Neural cell (in vitro differentiated cells): ENCODE measurements around the gene PDE1C. TPM values are rescaled to one million over a fixed set of nuclear protein-coding genes. Genes with fewer than 3 reads are reported as not detected.

Source experiments
- H2AFZ ChIP-seq: fragments of 200-600, 300-800 bp; sonication (generic), shearing (Covaris generic); 2 replicates; pipeline ENCODE4 v1.6.0; 2014; ENCODE audit warnings: low read depth, mild to moderate bottlenecking, antibody characterized with exemption, low read length, moderate library complexity
- H3F3A ChIP-seq: fragments of 200-600 bp; shearing (Covaris generic); 2 replicates; pipeline ENCODE4 v1.6.1; 2016; ENCODE audit warnings: mild to moderate bottlenecking, moderate library complexity, mixed read lengths, antibody characterized with exemption, low read length; ENCODE audit not compliant: insufficient read depth, poor library complexity, severe bottlenecking
- H3K27ac ChIP-seq: fragments of 200-600, 300-800 bp; sonication (generic), shearing (Covaris generic); 2 replicates; pipeline ENCODE4 v1.5.1; 2014; ENCODE audit warnings: mild to moderate bottlenecking, low read length, moderate library complexity
- H3K27me3 ChIP-seq: fragments of 300-800, 200-600 bp; sonication (generic), shearing (Covaris generic); 2 replicates; pipeline ENCODE4 v1.6.0; 2014; ENCODE audit warnings: mild to moderate bottlenecking, low read depth, low read length, moderate library complexity; ENCODE audit not compliant: insufficient read depth
- H3K36me3 ChIP-seq: fragments of 300-800, 200-600 bp; sonication (generic), shearing (Covaris generic); 2 replicates; pipeline ENCODE4 v1.5.1; 2014; ENCODE audit warnings: mild to moderate bottlenecking, antibody characterized with exemption, low read length, moderate library complexity; ENCODE audit not compliant: insufficient read depth
- H3K4me2 ChIP-seq: fragments of 300-800, 200-600 bp; sonication (generic), shearing (Covaris generic); 2 replicates; pipeline ENCODE4 v1.6.0; 2014; ENCODE audit warnings: mild to moderate bottlenecking, low read length
- H3K4me3 ChIP-seq: fragments of 300-800, 200-600 bp; sonication (generic), shearing (Covaris generic); 2 replicates; pipeline ENCODE4 v1.5.1; 2014; ENCODE audit warnings: mild to moderate bottlenecking, low read length, moderate library complexity
- H3K79me2 ChIP-seq: fragments of 200-600 bp; shearing (Covaris generic); replicated peaks from 2 replicates; pipeline ENCODE4 v1.6.0; 2014; ENCODE audit warnings: mild to moderate bottlenecking, low read length, moderate library complexity; ENCODE audit not compliant: insufficient read depth
- H3K9ac ChIP-seq: fragments of 300-800, 200-600 bp; sonication (generic), shearing (Covaris generic); 2 replicates; pipeline ENCODE4 v1.6.1; 2016; ENCODE audit warnings: mild to moderate bottlenecking, low read length, mixed read lengths
- H3K9me2 ChIP-seq: fragments of 200-600 bp; shearing (Covaris generic); 2 replicates; pipeline ENCODE4 v1.6.1; 2016; ENCODE audit warnings: mild to moderate bottlenecking, low read length, mixed read lengths; ENCODE audit not compliant: insufficient read depth
- H3K9me3 ChIP-seq: fragments of 200-600, 300-800 bp; sonication (generic), shearing (Covaris generic); 2 replicates; pipeline ENCODE4 v1.6.1; 2016; ENCODE audit warnings: mild to moderate bottlenecking, mixed run types, low read length, moderate library complexity, mixed read lengths
- H4K20me1 ChIP-seq: fragments of 200-600 bp; shearing (Covaris generic); 2 replicates; pipeline ENCODE4 v1.6.1; 2016; ENCODE audit warnings: mild to moderate bottlenecking, mixed run types; ENCODE audit not compliant: insufficient read depth
- EP300 ChIP-seq: fragments of 450-650 bp; conservative IDR thresholded peaks from 2 replicates; pipeline ENCODE4 v1.6.1; 2014; ENCODE audit warnings: antibody characterized with exemption, mild to moderate bottlenecking, moderate library complexity; ENCODE audit not compliant: poor library complexity, severe bottlenecking
- EZH2 ChIP-seq: fragments of 200-600, 300-800 bp; shearing (Covaris generic), sonication (generic); IDR thresholded peaks from 2 replicates; pipeline ENCODE4 v1.6.1; 2014; ENCODE audit warnings: antibody characterized with exemption, low read length, borderline replicate concordance, mild to moderate bottlenecking; ENCODE audit not compliant: insufficient read depth, poor library complexity, severe bottlenecking
- MXI1 ChIP-seq: fragments of 450-650 bp; conservative IDR thresholded peaks from 2 replicates; pipeline ENCODE4 v1.6.1; 2014; ENCODE audit warnings: antibody characterized with exemption, mild to moderate bottlenecking; ENCODE audit not compliant: poor library complexity, severe bottlenecking
- POLR2AphosphoS5 ChIP-seq: IDR thresholded peaks from 2 replicates; pipeline ENCODE4 v1.6.1; 2012
- RAD21 ChIP-seq: fragments of 450-650 bp; conservative IDR thresholded peaks from 2 replicates; pipeline ENCODE4 v1.6.1; 2014; ENCODE audit warnings: antibody characterized with exemption, mild to moderate bottlenecking, moderate library complexity
- SMC3 ChIP-seq: fragments of 450-650 bp; conservative IDR thresholded peaks from 2 replicates; pipeline ENCODE4 v1.6.1; 2014; ENCODE audit warnings: antibody characterized with exemption, mild to moderate bottlenecking, moderate library complexity; ENCODE audit not compliant: poor library complexity
- TAF1 ChIP-seq: IDR thresholded peaks from 2 replicates; pipeline ENCODE4 v1.6.1; 2012; ENCODE audit warnings: low read depth
- polyA plus RNA-seq: library from polyadenylated mRNA; depleted of rRNA; stranded (reverse); fragments of >200 nt; gene quantifications from 2 replicates; pipeline ENCODE4 v1.2.3, GENCODE V29; 2014
- TF ChIP-seq, protein P1 (sequence below): IDR thresholded peaks from 2 replicates; pipeline ENCODE4 v1.6.1; 2012; ENCODE audit warnings: borderline replicate concordance
- TF ChIP-seq, protein P2 (sequence below): fragments of 450-650 bp; IDR thresholded peaks from 2 replicates; pipeline ENCODE4 v1.5.1; 2014; ENCODE audit warnings: antibody characterized with exemption, mild to moderate bottlenecking, moderate library complexity; ENCODE audit not compliant: poor library complexity, severe bottlenecking

The PDE1C gene
- polyA plus RNA-seq, 1 donor from 2014 or later, result 6.6 TPM

DNA sequence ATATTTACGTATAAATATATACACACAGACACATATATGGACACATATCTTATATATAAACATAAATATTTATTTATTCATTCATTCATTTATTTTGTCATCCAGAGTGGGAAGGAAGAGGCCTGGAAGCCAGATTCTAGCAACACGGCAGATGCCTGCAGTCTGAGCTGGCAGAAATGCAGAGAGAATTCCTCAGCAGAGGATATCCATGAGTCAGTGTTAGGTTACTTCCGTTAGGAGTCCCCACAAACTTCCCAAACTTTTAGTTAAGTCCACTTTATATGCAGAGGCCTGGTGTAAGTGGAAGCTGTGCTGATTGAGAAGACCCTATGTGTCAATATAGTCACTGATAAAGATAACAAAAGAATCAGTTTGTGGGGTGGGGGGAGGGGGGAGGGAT, 293.6 kb downstream of the PDE1C start:
- Histone ChIP-seq H3K4me3 (no peak overlapping the region), H3K27me3 (no peaks in the 10 kb centered on the region), H3K4me2 (no peak overlapping the region), H3K27ac (no peak overlapping the region), H3K9me3 (no peaks in the 10 kb centered on the region), H2AFZ (no peak overlapping the region), H3K36me3 (no peaks in the 10 kb centered on the region), H3K9ac (no peak overlapping the region), H3K79me2 (no peaks in the 10 kb centered on the region), H3K9me2 (no peaks in the 10 kb centered on the region), H3F3A (no peaks in the 10 kb centered on the region), H4K20me1 (no peaks in the 10 kb centered on the region)
- TF ChIP-seq POLR2AphosphoS5 (no peak), RAD21 (no peak), MXI1 (no peak), EP300 (no peak)

DNA sequence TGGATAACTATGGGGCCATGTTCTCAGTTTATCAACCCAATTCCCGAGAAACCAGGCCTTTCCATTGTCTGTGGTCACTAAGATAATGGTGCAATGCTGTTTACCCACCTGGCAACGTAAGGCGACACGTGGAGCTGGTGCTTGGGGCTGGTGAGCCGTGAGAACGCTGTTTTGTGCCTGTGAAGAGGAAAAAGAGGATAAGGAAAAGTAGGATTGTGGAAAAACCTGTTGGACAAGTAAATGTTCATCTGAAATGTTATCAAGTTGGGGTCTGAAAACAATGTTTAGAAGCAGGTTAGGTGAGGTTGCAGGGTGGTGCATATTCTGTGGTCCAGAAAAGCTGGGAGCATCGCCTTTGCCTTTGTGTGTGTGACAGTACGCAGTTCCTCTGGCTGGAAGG, 294.7 kb downstream of the PDE1C start:
- H3K9me2 ChIP-seq, result no peaks in the 10 kb centered on the region
- H3K27ac ChIP-seq, result no peak overlapping the region
- no peaks in the 10 kb centered on the region for H3K36me3 ChIP-seq
- H3K79me2 ChIP-seq, result no peaks in the 10 kb centered on the region
- no peak overlapping the region for H3K9ac ChIP-seq
- H3F3A ChIP-seq, result no peaks in the 10 kb centered on the region
- no peak overlapping the region for H3K4me2 ChIP-seq
- no peaks in the 10 kb centered on the region for H3K27me3 ChIP-seq
- no peak overlapping the region for H3K4me3 ChIP-seq
- no peaks in the 10 kb centered on the region for H3K9me3 ChIP-seq
- TF ChIP-seq TAF1 (no peak), SMC3 (no peak), EP300 (no peak), EZH2 (no peak), RAD21 (no peak), MXI1 (no peak), POLR2AphosphoS5 (no peak)
- TF ChIP-seq, protein P1, sequence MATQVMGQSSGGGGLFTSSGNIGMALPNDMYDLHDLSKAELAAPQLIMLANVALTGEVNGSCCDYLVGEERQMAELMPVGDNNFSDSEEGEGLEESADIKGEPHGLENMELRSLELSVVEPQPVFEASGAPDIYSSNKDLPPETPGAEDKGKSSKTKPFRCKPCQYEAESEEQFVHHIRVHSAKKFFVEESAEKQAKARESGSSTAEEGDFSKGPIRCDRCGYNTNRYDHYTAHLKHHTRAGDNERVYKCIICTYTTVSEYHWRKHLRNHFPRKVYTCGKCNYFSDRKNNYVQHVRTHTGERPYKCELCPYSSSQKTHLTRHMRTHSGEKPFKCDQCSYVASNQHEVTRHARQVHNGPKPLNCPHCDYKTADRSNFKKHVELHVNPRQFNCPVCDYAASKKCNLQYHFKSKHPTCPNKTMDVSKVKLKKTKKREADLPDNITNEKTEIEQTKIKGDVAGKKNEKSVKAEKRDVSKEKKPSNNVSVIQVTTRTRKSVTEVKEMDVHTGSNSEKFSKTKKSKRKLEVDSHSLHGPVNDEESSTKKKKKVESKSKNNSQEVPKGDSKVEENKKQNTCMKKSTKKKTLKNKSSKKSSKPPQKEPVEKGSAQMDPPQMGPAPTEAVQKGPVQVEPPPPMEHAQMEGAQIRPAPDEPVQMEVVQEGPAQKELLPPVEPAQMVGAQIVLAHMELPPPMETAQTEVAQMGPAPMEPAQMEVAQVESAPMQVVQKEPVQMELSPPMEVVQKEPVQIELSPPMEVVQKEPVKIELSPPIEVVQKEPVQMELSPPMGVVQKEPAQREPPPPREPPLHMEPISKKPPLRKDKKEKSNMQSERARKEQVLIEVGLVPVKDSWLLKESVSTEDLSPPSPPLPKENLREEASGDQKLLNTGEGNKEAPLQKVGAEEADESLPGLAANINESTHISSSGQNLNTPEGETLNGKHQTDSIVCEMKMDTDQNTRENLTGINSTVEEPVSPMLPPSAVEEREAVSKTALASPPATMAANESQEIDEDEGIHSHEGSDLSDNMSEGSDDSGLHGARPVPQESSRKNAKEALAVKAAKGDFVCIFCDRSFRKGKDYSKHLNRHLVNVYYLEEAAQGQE, result no peak
- TF ChIP-seq, protein P2, sequence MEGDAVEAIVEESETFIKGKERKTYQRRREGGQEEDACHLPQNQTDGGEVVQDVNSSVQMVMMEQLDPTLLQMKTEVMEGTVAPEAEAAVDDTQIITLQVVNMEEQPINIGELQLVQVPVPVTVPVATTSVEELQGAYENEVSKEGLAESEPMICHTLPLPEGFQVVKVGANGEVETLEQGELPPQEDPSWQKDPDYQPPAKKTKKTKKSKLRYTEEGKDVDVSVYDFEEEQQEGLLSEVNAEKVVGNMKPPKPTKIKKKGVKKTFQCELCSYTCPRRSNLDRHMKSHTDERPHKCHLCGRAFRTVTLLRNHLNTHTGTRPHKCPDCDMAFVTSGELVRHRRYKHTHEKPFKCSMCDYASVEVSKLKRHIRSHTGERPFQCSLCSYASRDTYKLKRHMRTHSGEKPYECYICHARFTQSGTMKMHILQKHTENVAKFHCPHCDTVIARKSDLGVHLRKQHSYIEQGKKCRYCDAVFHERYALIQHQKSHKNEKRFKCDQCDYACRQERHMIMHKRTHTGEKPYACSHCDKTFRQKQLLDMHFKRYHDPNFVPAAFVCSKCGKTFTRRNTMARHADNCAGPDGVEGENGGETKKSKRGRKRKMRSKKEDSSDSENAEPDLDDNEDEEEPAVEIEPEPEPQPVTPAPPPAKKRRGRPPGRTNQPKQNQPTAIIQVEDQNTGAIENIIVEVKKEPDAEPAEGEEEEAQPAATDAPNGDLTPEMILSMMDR, result no peak
- H4K20me1 ChIP-seq, result no peaks in the 10 kb centered on the region
- H2AFZ ChIP-seq, result no peak overlapping the region

DNA sequence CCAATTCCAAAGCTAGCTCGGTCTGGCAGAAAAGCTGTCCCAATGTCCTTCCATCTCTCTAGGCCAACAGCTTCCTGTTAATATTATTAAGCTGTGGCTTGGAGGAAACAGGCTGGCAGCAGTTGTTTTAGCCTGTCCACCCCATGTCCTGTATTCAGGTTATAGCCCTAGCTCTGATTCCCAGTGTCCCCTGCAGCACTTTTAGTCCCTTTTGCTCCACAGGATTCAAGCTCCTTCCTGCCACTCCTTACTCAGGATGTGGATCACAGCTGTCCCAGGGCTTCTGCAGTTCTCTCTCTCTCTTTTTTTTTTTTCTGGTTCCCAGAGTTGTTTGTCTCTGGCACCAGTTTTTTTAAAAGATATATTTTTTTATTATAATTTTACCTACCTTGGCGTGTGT, 298.0 kb downstream of the PDE1C start:
- no peaks in the 10 kb centered on the region for H3K27me3 ChIP-seq
- no peaks in the 10 kb centered on the region for H3K79me2 ChIP-seq
- TF ChIP-seq POLR2AphosphoS5, result no peak
- TF ChIP-seq, protein P2, result no peak
- TF ChIP-seq, protein P1, result no peak
- TF ChIP-seq MXI1, result no peak
- TF ChIP-seq EP300, result no peak
- no peak for TF ChIP-seq TAF1
- TF ChIP-seq RAD21, result no peak
- no peak for TF ChIP-seq SMC3
- no peak for TF ChIP-seq EZH2

More for the DNA sequence above, 298.0 kb downstream of the PDE1C start:
- H3K27ac ChIP-seq, result no peak overlapping the region
- H3K9me2 ChIP-seq, result no peaks in the 10 kb centered on the region
- H3K4me3 ChIP-seq, result no peak overlapping the region
- H3K36me3 ChIP-seq, result no peaks in the 10 kb centered on the region
- no peak overlapping the region for H3K4me2 ChIP-seq
- H3K9ac ChIP-seq, result no peak overlapping the region
- H3K9me3 ChIP-seq, result no peaks in the 10 kb centered on the region
- H3F3A ChIP-seq, result no peaks in the 10 kb centered on the region
- H4K20me1 ChIP-seq, result no peaks in the 10 kb centered on the region
- no peak overlapping the region for H2AFZ ChIP-seq
